GDM1 (cell line): ENCODE measurements around the gene FLNA.
"Not testable (repeated sequence)": the region's sequence is repeated elsewhere in the genome, so short reads cannot be mapped to it uniquely, and the experiment has no call there.

ENCODE experiments used
- DNase-seq: peaks from one replicate; lab custom pipeline; 2025; lab: John Stamatoyannopoulos, UW

The FLNA gene

DNA sequence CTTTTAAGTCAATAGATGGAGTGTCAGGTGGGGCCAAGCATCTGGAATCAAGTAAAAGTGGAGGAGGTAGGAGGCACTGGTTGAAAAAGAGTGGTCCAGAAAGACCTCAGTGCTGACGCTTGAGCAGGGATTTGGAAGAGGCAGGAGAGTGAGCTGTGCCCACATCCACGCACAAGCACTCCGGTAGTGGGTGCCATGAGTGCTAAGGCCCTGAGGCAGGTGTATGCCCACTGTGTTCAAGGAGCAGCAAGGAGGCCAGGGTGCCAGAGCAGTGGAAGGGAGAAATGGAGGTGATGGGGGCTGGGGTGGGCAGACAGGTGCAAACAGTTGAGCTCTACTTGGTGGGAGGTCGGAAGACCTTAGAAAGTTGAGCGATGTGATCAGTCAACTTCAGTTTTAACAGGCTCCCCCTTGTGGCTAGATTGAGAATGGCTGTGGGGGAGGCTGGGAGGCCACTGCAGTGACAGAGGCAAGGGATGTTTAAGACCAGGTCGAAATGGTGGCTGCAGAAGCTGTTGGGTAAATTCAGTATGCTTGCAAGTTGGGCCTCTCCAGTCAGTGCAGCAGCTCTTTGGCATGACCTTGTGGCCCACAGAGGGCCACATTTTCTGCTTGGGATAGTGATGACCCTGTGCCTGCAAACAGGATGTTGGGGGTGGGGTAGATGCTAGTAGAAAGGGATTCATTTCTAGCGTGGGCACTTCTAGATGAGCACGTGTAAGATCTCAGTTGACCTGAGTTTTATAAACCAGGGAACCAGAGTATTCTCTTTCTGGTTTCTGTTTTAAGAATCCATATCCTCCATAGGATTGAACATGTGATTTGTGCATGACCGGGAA is 66.1 kb downstream of the FLNA start:
- DNase-seq: peak; percentile 42

DNA sequence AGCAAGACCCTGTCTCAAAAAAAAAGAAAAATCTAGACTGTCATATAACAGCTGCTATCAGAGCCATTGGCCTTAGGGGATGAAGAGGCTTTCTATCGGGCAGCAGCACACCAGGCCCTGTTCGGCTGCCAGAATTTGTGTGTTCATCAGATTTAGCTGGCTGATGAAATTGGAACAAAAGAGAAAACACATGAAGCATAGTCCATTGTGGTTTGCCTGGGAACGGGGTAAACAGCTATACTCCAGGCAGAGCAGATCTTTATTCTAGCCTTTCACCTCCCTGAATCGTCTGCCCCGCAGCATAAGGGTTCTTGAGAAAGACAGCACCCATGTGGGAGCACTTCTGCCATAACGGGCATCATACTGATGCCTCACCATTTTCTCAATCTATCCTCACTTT is 67.2 kb downstream of the FLNA start:
- no peak for DNase-seq

- no peak for DNase-seq
Observed at GRCh38 chrX:154305541-154306205, 68.8 kb downstream of the FLNA start.

- DNase-seq: no peak
Observed at GRCh38 chrX:154304846-154305245, 69.6 kb downstream of the FLNA start.

DNA sequence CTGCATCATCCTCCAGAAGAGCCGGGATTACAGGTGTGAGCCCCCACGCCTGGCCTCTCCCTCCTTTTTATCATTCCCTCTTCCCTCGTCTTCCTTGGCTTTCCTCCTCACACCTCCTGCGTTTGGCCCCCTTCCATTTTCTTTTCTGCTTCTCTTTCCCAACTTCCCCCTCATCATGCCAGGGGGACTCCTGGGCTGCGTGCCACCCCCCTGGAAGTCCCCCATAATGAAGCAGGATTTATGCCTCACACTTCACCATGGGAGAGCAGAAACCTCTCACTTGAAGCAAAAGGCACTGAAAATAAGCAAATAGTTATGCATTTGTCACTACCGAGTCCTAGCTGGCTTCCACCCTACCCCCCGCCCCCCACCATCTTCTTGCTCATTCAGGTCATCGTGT is 71.0 kb downstream of the FLNA start:
- DNase-seq: no peak

DNA sequence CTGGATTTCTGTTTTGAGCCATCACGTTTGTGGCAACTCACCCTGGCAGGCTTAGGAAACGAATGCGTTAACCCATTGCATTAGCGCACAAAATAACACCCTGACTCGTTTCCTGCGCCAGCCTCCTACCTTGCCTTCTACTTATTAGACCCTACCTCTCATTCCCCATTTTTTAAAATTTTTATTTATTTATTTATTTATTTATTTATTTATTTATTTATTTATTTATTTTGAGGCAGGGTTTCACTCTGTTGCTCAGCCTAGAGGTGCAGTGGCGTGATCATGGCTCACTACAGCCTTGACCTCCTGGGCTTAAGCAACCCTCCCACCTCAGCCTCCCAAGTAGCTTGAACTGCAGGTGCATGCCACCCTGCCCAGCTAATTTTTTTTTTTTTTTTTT is 71.4 kb downstream of the FLNA start:
- not testable (repeated sequence) for DNase-seq

DNA sequence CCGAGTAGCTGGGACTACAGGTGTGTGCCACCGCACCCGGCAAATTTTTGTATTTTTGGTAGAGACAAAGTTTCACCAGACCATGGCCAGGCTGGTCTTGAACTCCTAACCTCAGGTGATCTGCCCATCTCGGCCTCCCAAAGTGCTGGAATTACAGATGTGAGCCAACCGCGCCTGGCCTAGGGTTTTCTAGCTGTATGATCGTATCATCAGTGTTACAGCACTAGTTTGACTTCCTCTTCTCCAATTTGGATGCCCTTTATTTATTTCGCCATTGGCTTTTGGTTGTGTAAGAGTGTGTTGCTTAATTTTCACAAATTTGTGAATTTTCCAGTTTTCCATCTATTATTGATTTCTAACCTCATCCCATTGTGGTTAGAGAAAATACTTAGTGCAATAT is 73.6 kb downstream of the FLNA start:
- no peak for DNase-seq
